Measurements from ENCODE around the gene INPP4A. TPM values are rescaled to one million over a fixed set of nuclear protein-coding genes. Genes with fewer than 3 reads are reported as not detected.

The INPP4A gene
- total and polyA plus RNA-seq, 2 donors (not counting 3 experiments of a cell fraction or from before 2014, with no cell fraction given): 14.9 to 28.8 TPM

DNA sequence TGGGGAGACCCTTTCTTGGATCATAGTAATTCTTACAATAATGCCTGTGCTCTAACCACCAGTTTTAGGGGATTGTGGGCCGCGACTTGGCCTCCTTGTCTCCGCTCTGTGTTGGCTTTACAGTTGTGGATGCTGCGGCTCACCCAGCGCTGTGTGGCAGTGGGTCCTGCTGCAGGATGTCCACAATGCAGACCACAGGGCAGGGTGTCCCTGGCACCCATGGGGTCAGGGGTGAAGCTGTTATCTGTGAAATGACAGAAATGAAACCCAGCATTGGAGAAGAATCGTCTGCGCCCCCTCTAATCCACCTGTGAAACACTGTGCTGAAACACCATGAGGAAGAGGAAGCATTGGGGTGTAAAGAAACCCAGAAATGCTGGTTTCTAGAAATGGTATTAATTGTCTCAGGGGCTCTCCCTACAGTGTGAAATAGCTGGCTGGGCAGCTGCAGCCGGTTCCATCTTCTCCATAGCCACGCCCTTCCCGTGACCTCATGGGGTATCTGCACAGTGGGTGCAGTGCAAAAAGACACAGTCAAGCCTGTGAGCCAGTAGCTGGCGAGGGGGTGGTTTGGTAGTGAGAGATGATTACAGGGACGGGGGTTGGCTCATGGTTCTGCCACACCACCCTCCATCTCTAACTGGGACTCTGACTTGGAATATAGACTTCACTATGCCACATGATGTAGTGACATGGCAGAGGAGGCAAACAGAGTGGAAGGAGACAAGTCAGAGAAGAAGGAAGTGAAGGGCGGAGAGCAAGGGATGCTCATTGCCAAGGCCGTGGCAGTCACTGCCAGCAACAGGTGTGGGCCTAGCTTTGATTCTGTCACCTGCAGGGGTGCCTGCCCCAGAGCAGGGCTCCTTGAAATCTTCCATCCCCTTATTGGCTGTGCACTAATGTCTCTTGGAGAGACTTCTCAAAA is 16.2 kb downstream of the INPP4A start:
- H3K27ac ChIP-seq (ENCODE audit: insufficient read depth, low read depth, low read length): no peak overlapping the region
- no peak for TF ChIP-seq FOS (IDR thresholded peaks at IDR 0.05; ENCODE audit: borderline replicate concordance, insufficient read depth, low read length)
- no peak for TF ChIP-seq POLR2A (IDR thresholded peaks at IDR 0.05; ENCODE audit: low read depth, low read length)
- no peak for TF ChIP-seq GATA2 (IDR thresholded peaks at IDR 0.05; ENCODE audit: insufficient read depth, insufficient read length, low read depth, low read length)
- TF ChIP-seq, protein P1, sequence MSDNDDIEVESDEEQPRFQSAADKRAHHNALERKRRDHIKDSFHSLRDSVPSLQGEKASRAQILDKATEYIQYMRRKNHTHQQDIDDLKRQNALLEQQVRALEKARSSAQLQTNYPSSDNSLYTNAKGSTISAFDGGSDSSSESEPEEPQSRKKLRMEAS (IDR thresholded peaks at IDR 0.05; ENCODE audit: insufficient read depth, insufficient read length): no peak
- TF ChIP-seq, protein P2, sequence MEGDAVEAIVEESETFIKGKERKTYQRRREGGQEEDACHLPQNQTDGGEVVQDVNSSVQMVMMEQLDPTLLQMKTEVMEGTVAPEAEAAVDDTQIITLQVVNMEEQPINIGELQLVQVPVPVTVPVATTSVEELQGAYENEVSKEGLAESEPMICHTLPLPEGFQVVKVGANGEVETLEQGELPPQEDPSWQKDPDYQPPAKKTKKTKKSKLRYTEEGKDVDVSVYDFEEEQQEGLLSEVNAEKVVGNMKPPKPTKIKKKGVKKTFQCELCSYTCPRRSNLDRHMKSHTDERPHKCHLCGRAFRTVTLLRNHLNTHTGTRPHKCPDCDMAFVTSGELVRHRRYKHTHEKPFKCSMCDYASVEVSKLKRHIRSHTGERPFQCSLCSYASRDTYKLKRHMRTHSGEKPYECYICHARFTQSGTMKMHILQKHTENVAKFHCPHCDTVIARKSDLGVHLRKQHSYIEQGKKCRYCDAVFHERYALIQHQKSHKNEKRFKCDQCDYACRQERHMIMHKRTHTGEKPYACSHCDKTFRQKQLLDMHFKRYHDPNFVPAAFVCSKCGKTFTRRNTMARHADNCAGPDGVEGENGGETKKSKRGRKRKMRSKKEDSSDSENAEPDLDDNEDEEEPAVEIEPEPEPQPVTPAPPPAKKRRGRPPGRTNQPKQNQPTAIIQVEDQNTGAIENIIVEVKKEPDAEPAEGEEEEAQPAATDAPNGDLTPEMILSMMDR (IDR thresholded peaks at IDR 0.05; ENCODE audit: extremely low read depth in 1 of 2, insufficient read depth in 1 of 2, low read depth in 1 of 2, low read length in 2 of 2): no peak
- no peak for TF ChIP-seq EZH2 (IDR thresholded peaks at IDR 0.05; ENCODE audit: borderline replicate concordance, low read depth, low read length, severe bottlenecking)
- no peak for TF ChIP-seq MYC (IDR thresholded peaks at IDR 0.05; ENCODE audit: low read depth, low read length)
- TF ChIP-seq JUN (IDR thresholded peaks at IDR 0.05; ENCODE audit: borderline replicate concordance, insufficient read depth, insufficient read length, low read depth): no peak
- no peak for TF ChIP-seq POLR2AphosphoS5 (IDR thresholded peaks at IDR 0.05; ENCODE audit: insufficient read depth, low read depth, low read length)
- DNase-seq (ENCODE audit: low read depth, low spot score) (no peak), FAIRE-seq (no peak)
- H2AFZ ChIP-seq (ENCODE audit: low read depth, low read length): no peak overlapping the region
- POLR2A ChIA-PET: no interaction called here
- no peak overlapping the region for H3K4me3 ChIP-seq (replicated peaks in 1 of 3; ENCODE audit: insufficient read depth in 1 of 3, low read depth in 1 of 3, low read length in 3 of 3)
- no peaks in the 10 kb centered on the region for H3K9me3 ChIP-seq (replicated peaks; ENCODE audit: control insufficient read depth, insufficient read depth, low read length)
- no peaks in the 10 kb centered on the region for H4K20me1 ChIP-seq (replicated peaks; ENCODE audit: control insufficient read depth, extremely low read depth, insufficient read depth, low read length)
- dilution Hi-C loops (cut with MboI; ENCODE audit: extremely low pct_ligation_motif_present, low sequenced_read_pairs) (no loop called here), intact Hi-C loops (cut with micrococcal nuclease) (no loop called here)
- no peak overlapping the region for H3K9ac ChIP-seq (replicated peaks; ENCODE audit: extremely low read depth, insufficient read depth, low read length)
- H3K79me2 ChIP-seq (ENCODE audit: control insufficient read depth, insufficient read depth, low read length): peaks cover 30% of the 10 kb centered on the region
- H3K4me2 ChIP-seq (ENCODE audit: insufficient read depth, low read length): no peak overlapping the region
- no peaks in the 10 kb centered on the region for H3K9me1 ChIP-seq (replicated peaks; ENCODE audit: control insufficient read depth, extremely low read depth, insufficient read depth, low read length)
- no peaks in the 10 kb centered on the region for H3K36me3 ChIP-seq (ENCODE audit: control insufficient read depth in 2 of 2, extremely low read depth in 1 of 2, insufficient read depth in 2 of 2, low read length in 2 of 2)
- peaks cover 28% of the 10 kb centered on the region for H3K4me1 ChIP-seq (ENCODE audit: control insufficient read depth, extremely low read depth, insufficient read depth, low read length)
- CTCF ChIA-PET: no interaction called here
- no TSS peak for BruUV-seq (replicated peaks)
- H3K27me3 ChIP-seq (ENCODE audit: control insufficient read depth in 2 of 2, insufficient read depth in 2 of 2, low read length in 2 of 2): no peaks in the 10 kb centered on the region

All from endothelial cell of umbilical vein (primary cell).